Stomach (tissue), 9 donors: Measurements from ENCODE around the gene ADAT1. TPM values are rescaled to one million over a fixed set of nuclear protein-coding genes. Genes with fewer than 3 reads are reported as not detected.

Experiments used
- DNase-seq, 2 donors: peaks; one replicate each; pipeline versions ENCODE4 v3.0.0 to v3.0.0-alpha.2; 2013 to 2019
- H3K27ac ChIP-seq, 5 donors: fragments of 200-600 bp in 4 of 5; sonication (generic) in 4 of 5; one replicate each; pipeline ENCODE4 v1.5.1; 2013 to 2019; ENCODE audit warnings: mild to moderate bottlenecking in 1 of 5, moderate library complexity in 1 of 5
- H3K27me3 ChIP-seq, 3 donors: fragments of 200-600 bp; sonication (generic); one replicate each; pipeline ENCODE4 v1.5.1; 2017 to 2019; ENCODE audit warnings: mixed run types in 1 of 3
- H3K36me3 ChIP-seq, 4 donors: fragments of 200-600 bp; sonication (generic); 1 replicate in 3 of 4; 2 replicates in 1 of 4; pipeline ENCODE4 v1.5.1; 2016 to 2019
- H3K4me1 ChIP-seq, 4 donors: fragments of 200-600 bp; sonication (generic); one replicate each; pipeline ENCODE4 v1.5.1; 2016 to 2019
- H3K4me3 ChIP-seq, 4 donors: fragments of 200-600 bp; sonication (generic) in 3 of 4; one replicate each; pipeline ENCODE4 v1.5.1; 2016 to 2019; ENCODE audit warnings: mild to moderate bottlenecking in 1 of 4
- H3K9me3 ChIP-seq, 4 donors: fragments of 200-600 bp; sonication (generic); one replicate each; pipeline ENCODE4 v1.5.1; 2016 to 2019
- EP300 ChIP-seq: sonication (generic); formaldehyde crosslinking; IDR thresholded peaks from one replicate; pipeline ENCODE4 v1.6.1; 2017; ENCODE audit warnings: antibody characterized with exemption
- POLR2A ChIP-seq, 4 donors: fragments of 450-650 bp; IDR thresholded peaks; one replicate each; pipeline ENCODE4 v1.6.1; 2016; ENCODE audit warnings: antibody characterized with exemption in 4 of 4, control low read depth in 2 of 4, mild to moderate bottlenecking in 1 of 4, moderate library complexity in 1 of 4
- POLR2AphosphoS5 ChIP-seq, 3 donors: sonication (generic); formaldehyde crosslinking; IDR thresholded peaks; one replicate each; pipeline ENCODE4 v1.6.1; 2016; ENCODE audit warnings: antibody characterized with exemption in 3 of 3
- WGBS, 5 donors: extraction: QIAGEN DNeasy Blood & Tissue Kit in 3 of 5; methylation state at CpG; one replicate each; pipeline versions ENCODE4 v1.1.5 to v1.1.7; 2013 to 2018; 5-methylcytosine and 5-hydroxymethylcytosine counted together
- intact Hi-C: fragments of 100-400 bp; cut with DNase I; formaldehyde crosslinking; loops from one replicate; pipeline ENCODE4 v1.15.1; 2023; ENCODE audit warnings: low total_unique reads
- polyA plus RNA-seq, 3 donors: library from polyadenylated mRNA; stranded (reverse); fragments of 200-250 nt; gene quantifications; one replicate each; pipeline ENCODE4 v1.2.3, GENCODE V29; 2013
- total RNA-seq, 5 donors: library from RNA; depleted of rRNA; stranded (reverse); fragments of >200 nt; gene quantifications; one replicate each; pipeline versions ENCODE4 v1.1.0 to v1.2.3, GENCODE V29; 2014 to 2016
- TF ChIP-seq, protein P1 (sequence below), 7 experiments: fragments of 450-650 bp in 4 of 7; fragments of 200-600 bp in 3 of 7; sonication (generic) in 3 of 7; IDR thresholded peaks; one replicate each; pipeline ENCODE4 v1.5.1; 2016 to 2019; ENCODE audit warnings: antibody characterized with exemption in 7 of 7, control low read depth in 2 of 7, mild to moderate bottlenecking in 1 of 7
- donor health status: healthy with polysubstance abuse.
- donor health status: Bipolar disorder and iron deficiency.
- donor health status: healthy.

ADAT1 gene
- total and polyA plus RNA-seq, 8 donors: 0.58 to 69.8 (median 13.0) TPM

DNA sequence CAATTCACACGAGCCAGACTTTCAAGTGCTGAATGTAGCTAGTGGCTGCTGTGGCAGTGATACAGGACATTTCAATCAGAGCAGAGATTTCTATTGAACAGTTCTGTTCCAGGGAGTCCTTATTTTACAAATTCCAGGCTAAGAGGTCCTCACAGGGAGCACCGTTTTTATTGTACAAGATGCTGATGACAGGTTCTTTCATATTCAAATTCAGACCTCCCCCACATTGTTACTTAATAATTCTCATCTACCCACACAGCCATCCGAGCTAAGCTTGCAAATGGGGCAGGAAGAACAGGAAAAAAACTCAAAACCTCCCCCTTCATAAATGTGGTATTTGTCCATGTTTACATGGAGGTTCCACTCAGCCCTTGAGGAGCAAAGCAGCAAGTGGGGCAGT lies 47.1 kb downstream of the ADAT1 start:
- peaks cover 55 to 100% (median 96%) of the 10 kb centered on the region in 4 donors for H3K36me3 ChIP-seq

DNA sequence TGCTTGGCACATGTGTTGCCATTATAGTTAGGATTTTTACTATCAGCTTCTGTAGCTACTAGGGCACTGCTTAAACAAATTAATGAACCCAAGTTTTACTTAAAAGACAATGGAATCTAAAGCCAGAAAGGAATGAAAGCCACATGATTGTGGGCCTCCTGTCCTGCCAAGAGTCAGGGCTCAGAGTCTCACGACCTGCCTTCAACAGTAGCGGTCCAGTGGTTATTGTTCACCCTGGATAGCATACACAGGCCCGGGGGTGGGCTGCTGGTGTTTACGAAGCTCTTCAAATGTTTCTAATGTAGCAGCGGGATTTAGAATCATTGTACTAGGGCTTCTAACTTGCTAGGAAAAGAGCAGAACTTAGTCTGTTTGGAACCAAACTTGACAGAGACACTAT lies 49.1 kb downstream of the ADAT1 start:
- Histone ChIP-seq H3K27me3 (no peaks in the 10 kb centered on the region), H3K9me3 (no peaks in the 10 kb centered on the region), H3K4me1 (peaks cover 0 to 49% (median 29%) of the 10 kb centered on the region in 4 donors), H3K36me3 (peaks cover 55 to 100% (median 100%) of the 10 kb centered on the region in 4 donors), H3K27ac (no peak overlapping the region), H3K4me3 (no peak overlapping the region)
- intact Hi-C loops: loop anchor here (5.0 kb wide), 1 partner anchor 102 kb away; no protein-coding TSS in a partner anchor
- 79 to 84% (median 83%) methylated on average over 5 of the region's 5 CpGs for WGBS, 5 donors
- TF ChIP-seq EP300: no peak
- TF ChIP-seq, protein P1, sequence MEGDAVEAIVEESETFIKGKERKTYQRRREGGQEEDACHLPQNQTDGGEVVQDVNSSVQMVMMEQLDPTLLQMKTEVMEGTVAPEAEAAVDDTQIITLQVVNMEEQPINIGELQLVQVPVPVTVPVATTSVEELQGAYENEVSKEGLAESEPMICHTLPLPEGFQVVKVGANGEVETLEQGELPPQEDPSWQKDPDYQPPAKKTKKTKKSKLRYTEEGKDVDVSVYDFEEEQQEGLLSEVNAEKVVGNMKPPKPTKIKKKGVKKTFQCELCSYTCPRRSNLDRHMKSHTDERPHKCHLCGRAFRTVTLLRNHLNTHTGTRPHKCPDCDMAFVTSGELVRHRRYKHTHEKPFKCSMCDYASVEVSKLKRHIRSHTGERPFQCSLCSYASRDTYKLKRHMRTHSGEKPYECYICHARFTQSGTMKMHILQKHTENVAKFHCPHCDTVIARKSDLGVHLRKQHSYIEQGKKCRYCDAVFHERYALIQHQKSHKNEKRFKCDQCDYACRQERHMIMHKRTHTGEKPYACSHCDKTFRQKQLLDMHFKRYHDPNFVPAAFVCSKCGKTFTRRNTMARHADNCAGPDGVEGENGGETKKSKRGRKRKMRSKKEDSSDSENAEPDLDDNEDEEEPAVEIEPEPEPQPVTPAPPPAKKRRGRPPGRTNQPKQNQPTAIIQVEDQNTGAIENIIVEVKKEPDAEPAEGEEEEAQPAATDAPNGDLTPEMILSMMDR (IDR thresholded peaks at IDR 0.05): no peak
- no peak for TF ChIP-seq POLR2AphosphoS5 (IDR thresholded peaks at IDR 0.05)
- TF ChIP-seq POLR2A (IDR thresholded peaks at IDR 0.05): no peak
- DNase-seq: no peak

More for the DNA sequence above, 47.1 kb downstream of the ADAT1 start:
- H3K27me3 ChIP-seq: no peaks in the 10 kb centered on the region
- no peaks in the 10 kb centered on the region for H3K9me3 ChIP-seq
- no peak overlapping the region for H3K27ac ChIP-seq
- H3K4me3 ChIP-seq: no peak overlapping the region
- intact Hi-C loops: no loop called here
- peaks cover 0 to 29% (median 12%) of the 10 kb centered on the region in 4 donors for H3K4me1 ChIP-seq
- 68 to 75% (median 70%) methylated on average over 3 of the region's 3 CpGs for WGBS, 5 donors
- TF ChIP-seq POLR2A (IDR thresholded peaks at IDR 0.05): no peak
- no peak for TF ChIP-seq EP300
- TF ChIP-seq, protein P1 (IDR thresholded peaks at IDR 0.05): no peak
- DNase-seq: no peak

DNA sequence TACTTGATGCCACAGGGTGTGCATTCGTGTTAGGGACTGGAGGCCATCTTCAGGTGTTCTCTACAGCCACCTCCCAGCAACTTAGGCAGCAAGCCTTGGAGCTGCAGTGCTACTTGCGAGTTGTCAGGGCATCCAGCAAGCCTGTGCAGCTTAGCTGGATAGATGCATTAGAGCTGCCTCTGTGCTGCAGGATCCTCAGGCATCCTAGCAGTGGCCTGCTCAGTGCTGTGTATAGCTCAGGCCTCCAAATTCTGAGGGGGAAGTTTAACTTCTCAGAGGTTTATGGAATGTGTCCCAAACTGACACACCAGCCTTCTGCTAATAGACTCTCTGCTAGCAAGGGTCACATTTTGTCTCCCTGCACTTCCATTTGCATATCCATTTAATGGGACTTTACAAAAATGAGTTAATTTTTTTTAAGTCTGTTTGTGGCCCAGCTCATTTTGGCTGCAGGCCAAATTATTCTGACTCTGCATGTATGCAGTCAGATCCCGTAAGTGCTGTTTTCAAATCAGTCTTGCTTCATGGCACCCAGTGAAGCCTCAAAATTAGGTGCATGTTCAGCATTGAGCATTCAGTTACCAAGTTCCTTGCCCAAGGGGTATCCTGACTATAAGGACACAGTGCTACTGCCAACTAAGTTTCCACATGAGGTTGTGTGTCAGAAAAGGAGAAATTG lies 50.1 kb downstream of the ADAT1 start:
- Histone ChIP-seq H3K27me3 (no peaks in the 10 kb centered on the region), H3K9me3 (no peaks in the 10 kb centered on the region), H3K36me3 (peaks cover 49 to 100% (median 100%) of the 10 kb centered on the region in 4 donors), H3K4me1 (peaks cover under 1 to 59% (median 37%) of the 10 kb centered on the region in 4 donors), H3K4me3 (no peak overlapping the region), H3K27ac (no peak overlapping the region)
- WGBS, 5 donors: 64 to 79% (median 76%) methylated on average over 3 of the region's 3 CpGs
- DNase-seq: no peak
- TF ChIP-seq POLR2AphosphoS5 (IDR thresholded peaks at IDR 0.05) (no peak), EP300 (no peak), POLR2A (IDR thresholded peaks at IDR 0.05) (no peak)
- TF ChIP-seq, protein P1 (IDR thresholded peaks at IDR 0.05): no peak
- intact Hi-C loops: loop anchor here (5.0 kb wide), 1 partner anchor 101 kb away; no protein-coding TSS in a partner anchor

DNA sequence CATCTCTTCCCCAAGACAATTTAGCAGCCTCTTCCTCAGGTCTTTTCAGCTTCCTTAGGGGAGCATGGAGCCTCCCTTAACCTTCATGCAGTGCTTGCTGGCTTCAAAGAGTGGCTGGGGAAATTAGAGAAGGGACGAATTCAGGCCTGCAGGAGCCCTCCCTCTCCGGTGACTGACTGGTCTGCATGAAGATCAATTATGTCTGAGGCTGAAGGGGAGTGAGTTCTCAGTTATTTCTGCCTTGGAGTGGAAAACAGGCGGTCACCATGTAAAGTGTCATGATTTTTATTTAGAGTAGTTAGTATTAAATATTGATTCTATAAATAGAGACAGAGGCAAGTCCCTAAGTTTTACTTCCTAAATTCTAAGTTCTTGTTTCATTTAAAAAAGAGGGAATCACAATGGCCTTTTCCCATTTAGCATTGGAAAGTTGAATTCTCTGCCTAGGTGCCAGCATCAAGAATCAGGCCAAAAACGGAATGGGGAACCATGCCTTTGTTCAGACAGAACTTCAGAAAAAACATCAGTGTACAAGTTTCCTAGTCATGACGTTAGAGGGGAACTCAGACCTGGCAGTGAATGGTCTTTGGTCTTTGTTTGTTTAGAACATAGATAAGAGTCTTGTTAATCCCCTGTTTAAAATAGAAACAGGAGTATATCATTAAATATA lies 52.5 kb downstream of the ADAT1 start:
- no peak for TF ChIP-seq POLR2AphosphoS5 (IDR thresholded peaks at IDR 0.05)
- peaks cover 13 to 76% (median 57%) of the 10 kb centered on the region in 4 donors for H3K4me1 ChIP-seq
- intact Hi-C loops: loop anchor here (5.0 kb wide), 1 partner anchor 98 kb away; no protein-coding TSS in a partner anchor
- H3K27ac ChIP-seq: peak overlapping the region in 2 of 5 donors; percentile 3 to 27
- no peaks in the 10 kb centered on the region for H3K27me3 ChIP-seq
- H3K9me3 ChIP-seq: no peaks in the 10 kb centered on the region
- peaks cover 38 to 78% (median 77%) of the 10 kb centered on the region in 4 donors for H3K36me3 ChIP-seq
- 48 to 62% (median 58%) methylated on average over 5 of the region's 5 CpGs for WGBS, 5 donors
- peak in 1 of 2 donors; percentile 18 for DNase-seq
- H3K4me3 ChIP-seq: no peak overlapping the region
